SU-DHL-6 (cell line): ENCODE data around the gene PTCH2.

Experiments used
- H2AFZ ChIP-seq: fragments of 200-600 bp; sonication (generic); 2 replicates; pipeline ENCODE4 v1.6.1; 2014; ENCODE audit warnings: low read depth, mild to moderate bottlenecking, moderate library complexity, mixed read lengths, antibody characterized with exemption, low read length; ENCODE audit not compliant: severe bottlenecking
- H3F3A ChIP-seq: fragments of 200-600 bp; shearing (Covaris generic); 2 replicates; pipeline ENCODE4 v1.6.0; 2016; ENCODE audit warnings: antibody characterized with exemption, mild to moderate bottlenecking; ENCODE audit not compliant: insufficient read depth
- H3K27ac ChIP-seq: fragments of 200-600 bp; sonication (generic); 2 replicates; pipeline ENCODE4 v1.5.1; 2016; ENCODE audit warnings: low read depth, mild to moderate bottlenecking, low read length, moderate library complexity, mixed read lengths
- H3K27me3 ChIP-seq: fragments of 200-600 bp; sonication (generic), shearing (Covaris generic); 2 replicates; pipeline ENCODE4 v1.6.0; 2014; ENCODE audit warnings: mild to moderate bottlenecking, low read length
- H3K36me3 ChIP-seq: fragments of 200-600 bp; sonication (generic); 2 replicates; pipeline ENCODE4 v1.6.1; 2014; ENCODE audit warnings: mild to moderate bottlenecking, low read length, mixed read lengths
- H3K4me2 ChIP-seq: fragments of 300-600, 200-600 bp; shearing (Covaris generic), sonication (generic); 2 replicates; pipeline ENCODE4 v1.6.0; 2014; ENCODE audit warnings: low read length, low read depth, mild to moderate bottlenecking; ENCODE audit not compliant: poor library complexity, severe bottlenecking
- H3K4me3 ChIP-seq: fragments of 200-600 bp; sonication (generic); 2 replicates; pipeline ENCODE4 v1.5.1; 2014; ENCODE audit warnings: antibody characterized with exemption, low read length, mild to moderate bottlenecking, mixed read lengths; ENCODE audit not compliant: insufficient read depth, poor library complexity, severe bottlenecking
- H3K79me2 ChIP-seq: fragments of 200-600 bp; sonication (generic); 2 replicates; pipeline ENCODE4 v1.6.1; 2014; ENCODE audit warnings: mild to moderate bottlenecking, low read length, moderate library complexity; ENCODE audit not compliant: insufficient read depth
- H3K9ac ChIP-seq: fragments of 200-600 bp; sonication (generic); 2 replicates; pipeline ENCODE4 v1.7.0; 2014; ENCODE audit warnings: mild to moderate bottlenecking, low read length
- H3K9me2 ChIP-seq: fragments of 200-600 bp; sonication (generic); replicated peaks from 2 replicates; pipeline ENCODE4 v1.6.1; 2014; ENCODE audit warnings: low read length; ENCODE audit not compliant: insufficient read depth
- H3K9me3 ChIP-seq: fragments of 200-600 bp; sonication (generic); 2 replicates; pipeline ENCODE4 v1.6.1; 2014; ENCODE audit warnings: low read length, mixed read lengths; ENCODE audit not compliant: insufficient read depth
- H4K20me1 ChIP-seq: fragments of 200-600 bp; sonication (generic); 2 replicates; pipeline ENCODE4 v1.6.1; 2014; ENCODE audit warnings: low read depth, mild to moderate bottlenecking, antibody characterized with exemption, low read length, moderate library complexity, mixed read lengths
- EZH2phosphoT487 ChIP-seq: fragments of 200-600 bp; sonication (generic), shearing (Covaris generic); conservative IDR thresholded peaks from 2 replicates; pipeline ENCODE4 v1.6.1; 2018; ENCODE audit warnings: mild to moderate bottlenecking, antibody characterized with exemption, low read length, moderate library complexity, mixed read lengths
- TF ChIP-seq, protein P1 (sequence below): fragments of 200-600 bp; sonication (generic); IDR thresholded peaks from one replicate; pipeline ENCODE4 v1.5.1; 2017; ENCODE audit warnings: antibody characterized with exemption, mild to moderate bottlenecking, low read length, moderate library complexity; ENCODE audit not compliant: insufficient read depth, poor library complexity, severe bottlenecking

PTCH2 gene

GRCh38 chr1:44831516-44831915 lies 11.5 kb downstream of the PTCH2 start:
- Histone ChIP-seq H3K27ac (no peak overlapping the region), H3K9ac (no peak overlapping the region), H3F3A (no peaks in the 10 kb centered on the region), H3K4me3 (no peak overlapping the region), H3K36me3 (no peaks in the 10 kb centered on the region), H3K79me2 (no peaks in the 10 kb centered on the region), H2AFZ (no peak overlapping the region), H3K9me3 (no peaks in the 10 kb centered on the region), H4K20me1 (no peaks in the 10 kb centered on the region), H3K4me2 (no peak overlapping the region), H3K27me3 (no peaks in the 10 kb centered on the region), H3K9me2 (no peaks in the 10 kb centered on the region)
- no peak for TF ChIP-seq EZH2phosphoT487
- TF ChIP-seq, protein P1, sequence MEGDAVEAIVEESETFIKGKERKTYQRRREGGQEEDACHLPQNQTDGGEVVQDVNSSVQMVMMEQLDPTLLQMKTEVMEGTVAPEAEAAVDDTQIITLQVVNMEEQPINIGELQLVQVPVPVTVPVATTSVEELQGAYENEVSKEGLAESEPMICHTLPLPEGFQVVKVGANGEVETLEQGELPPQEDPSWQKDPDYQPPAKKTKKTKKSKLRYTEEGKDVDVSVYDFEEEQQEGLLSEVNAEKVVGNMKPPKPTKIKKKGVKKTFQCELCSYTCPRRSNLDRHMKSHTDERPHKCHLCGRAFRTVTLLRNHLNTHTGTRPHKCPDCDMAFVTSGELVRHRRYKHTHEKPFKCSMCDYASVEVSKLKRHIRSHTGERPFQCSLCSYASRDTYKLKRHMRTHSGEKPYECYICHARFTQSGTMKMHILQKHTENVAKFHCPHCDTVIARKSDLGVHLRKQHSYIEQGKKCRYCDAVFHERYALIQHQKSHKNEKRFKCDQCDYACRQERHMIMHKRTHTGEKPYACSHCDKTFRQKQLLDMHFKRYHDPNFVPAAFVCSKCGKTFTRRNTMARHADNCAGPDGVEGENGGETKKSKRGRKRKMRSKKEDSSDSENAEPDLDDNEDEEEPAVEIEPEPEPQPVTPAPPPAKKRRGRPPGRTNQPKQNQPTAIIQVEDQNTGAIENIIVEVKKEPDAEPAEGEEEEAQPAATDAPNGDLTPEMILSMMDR, result no peak

GRCh38 chr1:44830900-44831304 lies 12.2 kb downstream of the PTCH2 start:
- TF ChIP-seq, protein P1, result no peak
- no peak for TF ChIP-seq EZH2phosphoT487
- Histone ChIP-seq H3K9me2 (no peaks in the 10 kb centered on the region), H3K4me3 (no peak overlapping the region), H3K9me3 (no peaks in the 10 kb centered on the region), H3K36me3 (no peaks in the 10 kb centered on the region), H3K79me2 (no peaks in the 10 kb centered on the region), H3K9ac (no peak overlapping the region), H3K27me3 (no peaks in the 10 kb centered on the region), H3K4me2 (no peak overlapping the region), H3K27ac (no peak overlapping the region), H2AFZ (no peak overlapping the region), H4K20me1 (no peaks in the 10 kb centered on the region), H3F3A (no peaks in the 10 kb centered on the region)

- Histone ChIP-seq H3K36me3 (no peaks in the 10 kb centered on the region), H3K79me2 (no peaks in the 10 kb centered on the region), H3K9me2 (no peaks in the 10 kb centered on the region), H3K9ac (no peak overlapping the region), H4K20me1 (no peaks in the 10 kb centered on the region), H3K27ac (no peak overlapping the region), H3K4me2 (no peak overlapping the region), H2AFZ (no peak overlapping the region), H3K9me3 (no peaks in the 10 kb centered on the region), H3F3A (no peaks in the 10 kb centered on the region), H3K27me3 (no peaks in the 10 kb centered on the region), H3K4me3 (no peak overlapping the region)
- no peak for TF ChIP-seq EZH2phosphoT487
- TF ChIP-seq, protein P1, result no peak
Measured at GRCh38 chr1:44829506-44830384, 13.3 kb downstream of the PTCH2 start.
